Vagina (tissue), 2 donors: ENCODE results near the gene GOLGA5.

ENCODE experiments used
- POLR2AphosphoS5 ChIP-seq, 2 donors: sonication (generic); formaldehyde crosslinking; IDR thresholded peaks; one replicate each; pipeline ENCODE4 v1.9.0; 2017; ENCODE audit warnings: antibody characterized with exemption in 2 of 2, mild to moderate bottlenecking in 2 of 2, low read depth in 1 of 2; ENCODE audit not compliant: insufficient read depth in 1 of 2
- TF ChIP-seq, protein P1 (sequence below), 3 experiments: fragments of 450-650 bp in 2 of 3; fragments of 200-600 bp in 1 of 3; sonication (generic) in 1 of 3; IDR thresholded peaks; one replicate each; pipeline ENCODE4 v1.5.1; 2017 to 2019; ENCODE audit warnings: antibody characterized with exemption in 3 of 3, mild to moderate bottlenecking in 2 of 3, moderate library complexity in 2 of 3

GRCh38 chr14:92886337-92886736 is 92.2 kb downstream of the GOLGA5 start:
- TF ChIP-seq, protein P1, sequence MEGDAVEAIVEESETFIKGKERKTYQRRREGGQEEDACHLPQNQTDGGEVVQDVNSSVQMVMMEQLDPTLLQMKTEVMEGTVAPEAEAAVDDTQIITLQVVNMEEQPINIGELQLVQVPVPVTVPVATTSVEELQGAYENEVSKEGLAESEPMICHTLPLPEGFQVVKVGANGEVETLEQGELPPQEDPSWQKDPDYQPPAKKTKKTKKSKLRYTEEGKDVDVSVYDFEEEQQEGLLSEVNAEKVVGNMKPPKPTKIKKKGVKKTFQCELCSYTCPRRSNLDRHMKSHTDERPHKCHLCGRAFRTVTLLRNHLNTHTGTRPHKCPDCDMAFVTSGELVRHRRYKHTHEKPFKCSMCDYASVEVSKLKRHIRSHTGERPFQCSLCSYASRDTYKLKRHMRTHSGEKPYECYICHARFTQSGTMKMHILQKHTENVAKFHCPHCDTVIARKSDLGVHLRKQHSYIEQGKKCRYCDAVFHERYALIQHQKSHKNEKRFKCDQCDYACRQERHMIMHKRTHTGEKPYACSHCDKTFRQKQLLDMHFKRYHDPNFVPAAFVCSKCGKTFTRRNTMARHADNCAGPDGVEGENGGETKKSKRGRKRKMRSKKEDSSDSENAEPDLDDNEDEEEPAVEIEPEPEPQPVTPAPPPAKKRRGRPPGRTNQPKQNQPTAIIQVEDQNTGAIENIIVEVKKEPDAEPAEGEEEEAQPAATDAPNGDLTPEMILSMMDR (IDR thresholded peaks at IDR 0.05) = no peak
- TF ChIP-seq POLR2AphosphoS5 (IDR thresholded peaks at IDR 0.05; ENCODE audit: insufficient read depth in 1 of 2, low read depth in 1 of 2) = no peak
